Measurements from ENCODE around the gene CDC42BPA.

CDC42BPA gene

DNA sequence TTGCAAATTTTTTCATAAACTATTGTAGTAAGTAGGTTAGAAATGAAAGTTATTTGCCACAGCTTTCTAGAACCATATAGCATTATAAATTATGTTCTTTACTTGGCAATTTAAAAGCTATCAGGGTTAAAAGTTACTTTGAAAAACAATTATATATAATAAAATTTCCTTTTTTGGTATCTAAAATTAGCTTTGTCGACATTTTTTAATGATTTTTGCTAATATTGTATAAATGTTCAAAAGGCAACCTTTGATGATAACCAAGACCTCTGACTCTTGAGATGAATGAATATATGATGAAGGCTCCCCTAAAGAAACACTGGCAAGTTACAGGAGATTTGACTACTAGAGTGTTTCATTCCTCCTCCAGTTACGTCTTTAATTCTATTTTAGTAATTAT is 121.2 kb downstream of the CDC42BPA start:
- no peak for DNase-seq (ENCODE audit: low read depth)
- no peak for TF ChIP-seq CTCF (conservative IDR thresholded peaks at IDR 0.05; ENCODE audit: low read length)
- H3K4me3 ChIP-seq (ENCODE audit: low read length) = no peak overlapping the region

GRCh38 chr1:227192163-227192562 is 126.1 kb downstream of the CDC42BPA start:
- no peak overlapping the region for H3K4me3 ChIP-seq (ENCODE audit: low read length)
- DNase-seq (ENCODE audit: low read depth) = peak; percentile 96
- no peak for TF ChIP-seq CTCF (conservative IDR thresholded peaks at IDR 0.05; ENCODE audit: low read length)

DNA sequence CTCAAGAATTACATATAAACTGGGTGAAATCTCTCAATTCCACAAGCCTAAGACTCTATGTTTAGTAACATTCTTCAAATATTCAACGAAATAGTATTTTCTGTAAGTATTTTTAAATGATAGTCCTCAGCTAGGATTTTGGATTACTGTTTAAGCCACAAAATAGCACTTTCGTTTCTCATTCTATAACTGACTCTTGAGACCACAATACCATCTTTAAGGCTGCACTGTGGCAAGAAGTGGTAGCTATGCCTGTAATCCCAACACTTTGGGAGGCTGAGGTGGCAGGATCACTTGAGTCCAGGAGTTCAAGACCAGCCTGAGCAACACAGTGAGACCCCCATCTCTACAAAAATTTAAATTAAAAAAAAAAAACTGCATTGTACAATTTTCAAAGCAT is 126.7 kb downstream of the CDC42BPA start:
- no peak for DNase-seq (ENCODE audit: low read depth)
- no peak for TF ChIP-seq CTCF (conservative IDR thresholded peaks at IDR 0.05; ENCODE audit: low read length)
- no peak overlapping the region for H3K4me3 ChIP-seq (ENCODE audit: low read length)

GRCh38 chr1:227190321-227190720 is 128.0 kb downstream of the CDC42BPA start:
- peak; percentile 25 for DNase-seq (ENCODE audit: low read depth)
- no peak for TF ChIP-seq CTCF (conservative IDR thresholded peaks at IDR 0.05; ENCODE audit: low read length)
- H3K4me3 ChIP-seq (ENCODE audit: low read length) = no peak overlapping the region

DNA sequence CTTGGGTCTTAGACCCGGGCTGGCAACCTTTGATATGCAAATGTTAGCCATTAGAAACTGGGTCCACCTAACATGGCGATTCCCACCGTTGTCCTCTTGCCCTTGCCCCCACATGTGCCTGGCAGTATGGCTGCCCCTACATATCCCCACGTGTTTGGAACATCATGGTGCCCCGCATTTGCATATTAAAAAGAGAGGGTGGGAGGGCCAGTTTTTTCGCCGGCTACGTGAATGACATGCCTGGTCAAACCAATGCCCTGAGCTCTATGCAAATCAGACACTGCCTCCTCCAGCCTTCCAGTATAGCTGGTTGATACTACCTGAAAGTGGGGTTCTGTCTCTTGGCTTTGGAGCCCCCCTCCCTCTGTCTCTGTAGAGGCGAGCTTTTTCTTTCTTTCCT is 133.0 kb downstream of the CDC42BPA start:
- H3K4me3 ChIP-seq (ENCODE audit: low read length) = no peak overlapping the region
- TF ChIP-seq CTCF (conservative IDR thresholded peaks at IDR 0.05; ENCODE audit: low read length) = no peak
- no peak for DNase-seq (ENCODE audit: low read depth)

- no peak overlapping the region for H3K4me3 ChIP-seq (ENCODE audit: low read length)
- no peak for DNase-seq (ENCODE audit: low read depth)
- no peak for TF ChIP-seq CTCF (conservative IDR thresholded peaks at IDR 0.05; ENCODE audit: low read length)
Observed at GRCh38 chr1:227182012-227182411, 136.3 kb downstream of the CDC42BPA start.

- H3K4me3 ChIP-seq (ENCODE audit: low read length) = no peak overlapping the region
- no peak for TF ChIP-seq CTCF (conservative IDR thresholded peaks at IDR 0.05; ENCODE audit: low read length)
- DNase-seq (ENCODE audit: low read depth) = no peak
Observed at GRCh38 chr1:227175611-227176010, 142.7 kb downstream of the CDC42BPA start.

Measured in AG10803 (cell line).